Upper lobe of left lung (tissue), 6 donors: ENCODE results near the gene ERP44. TPM values are rescaled to one million over a fixed set of nuclear protein-coding genes. Genes with fewer than 3 reads are reported as not detected.

Source experiments
- ATAC-seq, 2 donors: fragments of 200-7000 bp; cut with Tn5 transposase; one replicate each; pipeline ENCODE4 v1.9.1; 2022; ENCODE audit warnings: mild to moderate bottlenecking in 2 of 2, moderate library complexity in 2 of 2; ENCODE audit not compliant: low FRiP score in 2 of 2
- DNase-seq, 2 donors: peaks; one replicate each; pipeline ENCODE4 v3.0.0-alpha.2; 2019 to 2020
- H3K27ac ChIP-seq, 4 donors: fragments of 200-600 bp; sonication (generic); one replicate each; pipeline ENCODE4 v1.5.1; 2016 to 2019
- H3K27me3 ChIP-seq, 4 donors: fragments of 200-600 bp; sonication (generic); one replicate each; pipeline ENCODE4 v1.5.1; 2017 to 2019
- H3K36me3 ChIP-seq, 4 donors: fragments of 200-600 bp; sonication (generic); one replicate each; pipeline ENCODE4 v1.5.1; 2016 to 2019
- H3K4me1 ChIP-seq, 4 donors: fragments of 200-600 bp; sonication (generic); one replicate each; pipeline ENCODE4 v1.5.1; 2018 to 2019
- H3K4me3 ChIP-seq, 4 donors: fragments of 200-600 bp; sonication (generic); one replicate each; pipeline ENCODE4 v1.5.1; 2017 to 2019; ENCODE audit warnings: mild to moderate bottlenecking in 2 of 4, moderate library complexity in 1 of 4
- H3K9me3 ChIP-seq, 4 donors: fragments of 200-600 bp; sonication (generic); one replicate each; pipeline ENCODE4 v1.5.1; 2018 to 2019
- EP300 ChIP-seq, 4 donors: sonication (generic); formaldehyde crosslinking; IDR thresholded peaks; one replicate each; pipeline ENCODE4 v1.5.1; 2017; ENCODE audit warnings: antibody characterized with exemption in 4 of 4, control low read depth in 2 of 4
- POLR2A ChIP-seq, 4 donors: fragments of 450-650 bp; IDR thresholded peaks; one replicate each; pipeline ENCODE4 v1.5.1; 2016 to 2017; ENCODE audit warnings: antibody characterized with exemption in 4 of 4, mild to moderate bottlenecking in 2 of 4
- POLR2AphosphoS5 ChIP-seq, 2 donors: sonication (generic); formaldehyde crosslinking; IDR thresholded peaks; one replicate each; pipeline ENCODE4 v1.5.1; 2017; ENCODE audit warnings: antibody characterized with exemption in 2 of 2
- WGBS, 2 donors: methylation state at CpG; one replicate each; pipeline ENCODE4 v1.1.5; 2017 to 2018; 5-methylcytosine and 5-hydroxymethylcytosine counted together
- total RNA-seq, 6 donors: library from RNA; depleted of rRNA in 4 of 6; stranded (reverse); fragments of >200 nt in 4 of 6; gene quantifications; one replicate each; pipeline versions ENCODE4 v1.1.0 to v1.2.1, GENCODE V29; 2016 to 2021
- TF ChIP-seq, protein P1 (sequence below), 6 experiments: fragments of 450-650 bp in 4 of 6; fragments of 200-600 bp in 2 of 6; sonication (generic) in 2 of 6; IDR thresholded peaks; one replicate each; pipeline ENCODE4 v1.5.1; 2016 to 2019; ENCODE audit warnings: antibody characterized with exemption in 6 of 6
- donor health status: DM: no; HTN: no; CAD: no; lungs with moderate emphysema.
- donor health status: DM: no; HTN: yes; CAD: no; lungs with severe emphysema.

ERP44 gene
- total RNA-seq, 6 donors from 2014 or later: 11.5 to 28.5 (median 20.4) TPM

DNA sequence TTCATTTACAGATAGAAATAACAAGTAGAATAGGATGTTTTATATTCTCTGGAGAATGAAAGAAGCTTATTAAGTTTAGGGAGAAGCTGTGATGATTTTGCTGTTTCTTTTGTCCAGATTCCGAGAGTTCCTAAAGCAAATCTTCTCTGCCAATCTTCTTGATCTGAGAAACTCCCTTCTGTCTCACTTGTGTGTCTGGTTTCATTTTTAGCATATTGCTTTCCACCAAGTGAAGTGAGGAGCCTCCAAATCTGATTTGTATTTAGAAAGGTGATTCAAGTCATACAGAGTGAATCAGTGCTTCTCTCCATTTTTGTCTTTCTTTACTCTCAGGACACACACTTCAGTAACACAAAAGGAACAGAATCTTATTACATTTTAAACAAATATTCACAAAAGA lies 144.0 kb downstream of the ERP44 start:
- Histone ChIP-seq H3K27me3 (no peaks in the 10 kb centered on the region), H3K36me3 (peaks cover 0 to 26% (median 3%) of the 10 kb centered on the region in 4 donors), H3K9me3 (no peaks in the 10 kb centered on the region), H3K4me1 (no peaks in the 10 kb centered on the region), H3K27ac (no peak overlapping the region), H3K4me3 (no peak overlapping the region)
- WGBS, 2 donors: 81 to 89% methylated on average over 1 of the region's 1 CpG
- ATAC-seq: no peak
- no peak for DNase-seq
- TF ChIP-seq, protein P1, sequence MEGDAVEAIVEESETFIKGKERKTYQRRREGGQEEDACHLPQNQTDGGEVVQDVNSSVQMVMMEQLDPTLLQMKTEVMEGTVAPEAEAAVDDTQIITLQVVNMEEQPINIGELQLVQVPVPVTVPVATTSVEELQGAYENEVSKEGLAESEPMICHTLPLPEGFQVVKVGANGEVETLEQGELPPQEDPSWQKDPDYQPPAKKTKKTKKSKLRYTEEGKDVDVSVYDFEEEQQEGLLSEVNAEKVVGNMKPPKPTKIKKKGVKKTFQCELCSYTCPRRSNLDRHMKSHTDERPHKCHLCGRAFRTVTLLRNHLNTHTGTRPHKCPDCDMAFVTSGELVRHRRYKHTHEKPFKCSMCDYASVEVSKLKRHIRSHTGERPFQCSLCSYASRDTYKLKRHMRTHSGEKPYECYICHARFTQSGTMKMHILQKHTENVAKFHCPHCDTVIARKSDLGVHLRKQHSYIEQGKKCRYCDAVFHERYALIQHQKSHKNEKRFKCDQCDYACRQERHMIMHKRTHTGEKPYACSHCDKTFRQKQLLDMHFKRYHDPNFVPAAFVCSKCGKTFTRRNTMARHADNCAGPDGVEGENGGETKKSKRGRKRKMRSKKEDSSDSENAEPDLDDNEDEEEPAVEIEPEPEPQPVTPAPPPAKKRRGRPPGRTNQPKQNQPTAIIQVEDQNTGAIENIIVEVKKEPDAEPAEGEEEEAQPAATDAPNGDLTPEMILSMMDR (IDR thresholded peaks at IDR 0.05): no peak
- TF ChIP-seq EP300 (IDR thresholded peaks at IDR 0.05) (no peak), POLR2AphosphoS5 (IDR thresholded peaks at IDR 0.05) (no peak), POLR2A (IDR thresholded peaks at IDR 0.05) (no peak)

DNA sequence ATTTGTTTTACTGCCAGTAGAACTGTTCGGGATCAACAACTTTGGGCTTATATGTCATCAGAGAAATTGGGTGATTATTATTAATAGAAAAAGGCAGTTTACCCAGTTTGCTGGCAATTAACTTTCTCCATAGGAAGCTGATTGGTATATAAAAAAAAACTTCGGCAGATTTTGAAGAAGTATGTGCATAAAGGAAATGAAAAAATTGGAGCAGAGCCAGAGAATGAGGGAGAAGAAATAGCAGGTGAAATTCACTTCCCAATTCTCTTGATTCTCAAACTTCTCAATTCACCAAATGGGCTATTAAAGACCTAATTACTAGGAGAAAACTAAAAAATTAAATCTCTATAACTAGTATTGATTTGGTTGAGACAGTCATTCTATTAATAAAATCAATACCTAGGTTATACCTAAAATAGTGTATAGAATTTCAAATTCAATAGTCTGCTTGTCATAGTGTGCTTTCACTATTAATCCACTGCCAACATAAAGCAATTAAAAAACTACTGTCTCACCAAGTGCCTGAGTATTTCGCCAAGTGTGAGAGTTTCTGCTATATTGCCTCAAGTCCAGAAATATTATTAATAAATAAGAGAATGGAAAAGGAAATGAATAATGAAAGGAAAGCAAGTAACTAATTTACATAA lies 144.8 kb downstream of the ERP44 start:
- Histone ChIP-seq H3K9me3 (no peaks in the 10 kb centered on the region), H3K27ac (no peak overlapping the region), H3K4me3 (no peak overlapping the region), H3K4me1 (no peaks in the 10 kb centered on the region), H3K27me3 (no peaks in the 10 kb centered on the region), H3K36me3 (peaks cover 0 to 22% (median 3%) of the 10 kb centered on the region in 4 donors)
- TF ChIP-seq POLR2A (IDR thresholded peaks at IDR 0.05) (no peak), POLR2AphosphoS5 (IDR thresholded peaks at IDR 0.05) (no peak), EP300 (IDR thresholded peaks at IDR 0.05) (no peak)
- TF ChIP-seq, protein P1 (IDR thresholded peaks at IDR 0.05): no peak
- ATAC-seq (no peak), DNase-seq (no peak)
- 68 to 70% methylated on average over 3 of the region's 3 CpGs for WGBS, 2 donors

DNA sequence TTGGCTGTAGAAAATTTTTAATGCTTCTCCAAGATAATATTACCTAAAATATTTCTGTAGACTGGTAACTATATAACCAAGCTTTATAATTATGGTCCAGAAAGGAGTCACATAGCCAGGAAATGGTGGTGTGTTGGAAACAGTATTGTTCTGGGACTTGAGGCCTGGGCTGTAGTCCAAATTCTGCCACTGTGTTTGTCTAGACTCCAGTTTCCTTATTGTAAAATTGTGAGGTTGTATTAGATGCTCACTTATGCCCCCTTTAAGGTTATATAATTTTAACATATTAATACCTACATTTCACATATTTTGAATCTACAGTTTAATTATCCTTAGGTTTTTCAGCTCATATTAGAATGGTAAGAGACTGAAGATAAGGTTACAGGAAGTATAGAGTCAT lies 149.9 kb downstream of the ERP44 start:
- H3K36me3 ChIP-seq: peaks cover 0 to 17% (median 4%) of the 10 kb centered on the region in 4 donors
- no peak overlapping the region for H3K27ac ChIP-seq
- TF ChIP-seq POLR2AphosphoS5 (IDR thresholded peaks at IDR 0.05): no peak
- TF ChIP-seq, protein P1 (IDR thresholded peaks at IDR 0.05): no peak
- TF ChIP-seq EP300 (IDR thresholded peaks at IDR 0.05): no peak
- no peak for TF ChIP-seq POLR2A (IDR thresholded peaks at IDR 0.05)
- ATAC-seq: no peak
- H3K9me3 ChIP-seq: no peaks in the 10 kb centered on the region
- H3K4me1 ChIP-seq: peaks cover 0 to 4% (median 0%) of the 10 kb centered on the region in 4 donors
- no peaks in the 10 kb centered on the region for H3K27me3 ChIP-seq
- H3K4me3 ChIP-seq: no peak overlapping the region
- DNase-seq: peak in 1 of 2 donors; percentile 26

DNA sequence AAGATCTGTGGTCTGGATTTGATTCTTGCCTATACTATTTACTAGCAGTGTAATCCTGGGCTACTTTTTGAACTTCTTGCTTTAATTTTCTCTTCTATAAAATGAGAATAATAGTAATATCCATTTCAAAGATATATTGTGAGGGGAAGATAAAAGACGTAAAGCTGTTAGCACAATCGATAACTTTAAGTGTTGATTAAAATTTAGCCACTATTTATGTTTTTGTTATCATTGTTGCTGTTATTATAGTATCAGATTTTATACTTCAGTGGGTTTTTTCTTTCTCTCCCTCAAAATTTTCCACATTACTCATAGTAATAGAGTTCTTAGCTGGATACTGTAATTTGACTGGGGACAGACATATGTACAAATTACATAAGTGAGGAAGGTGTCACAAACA lies 150.3 kb downstream of the ERP44 start:
- Histone ChIP-seq H3K4me3 (no peak overlapping the region), H3K27ac (no peak overlapping the region), H3K36me3 (peaks cover 0 to 17% (median 4%) of the 10 kb centered on the region in 4 donors), H3K27me3 (no peaks in the 10 kb centered on the region), H3K9me3 (no peaks in the 10 kb centered on the region), H3K4me1 (peaks cover 0 to 4% (median 0%) of the 10 kb centered on the region in 4 donors)
- ATAC-seq: no peak
- no peak for DNase-seq
- WGBS, 2 donors: 73 to 95% methylated on average over 2 of the region's 2 CpGs
- TF ChIP-seq POLR2AphosphoS5 (IDR thresholded peaks at IDR 0.05): no peak
- no peak for TF ChIP-seq POLR2A (IDR thresholded peaks at IDR 0.05)
- TF ChIP-seq EP300 (IDR thresholded peaks at IDR 0.05): no peak
- TF ChIP-seq, protein P1 (IDR thresholded peaks at IDR 0.05): no peak

DNA sequence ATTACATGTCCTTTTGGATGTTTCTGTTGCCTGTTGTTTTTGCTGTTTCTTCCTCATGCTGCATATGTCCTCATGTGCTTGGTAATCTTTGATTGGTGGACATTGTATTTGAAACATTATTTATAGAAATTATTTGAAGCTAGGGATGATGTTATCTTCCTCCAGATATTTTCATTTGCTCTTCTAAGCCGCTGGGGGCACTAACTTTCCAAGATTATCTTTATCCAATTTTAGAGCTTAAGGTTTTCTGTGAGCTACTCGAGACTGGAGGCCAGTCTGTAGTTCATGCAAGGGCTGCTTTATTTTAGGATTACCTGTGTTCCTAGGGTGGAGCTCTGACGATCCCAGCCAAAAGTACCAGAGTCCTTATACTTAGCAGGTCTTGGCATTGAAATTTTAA lies 151.4 kb downstream of the ERP44 start:
- H3K36me3 ChIP-seq: peaks cover 0 to 12% (median 4%) of the 10 kb centered on the region in 4 donors
- 80 to 87% methylated on average over 3 of the region's 3 CpGs for WGBS, 2 donors
- TF ChIP-seq EP300 (IDR thresholded peaks at IDR 0.05) (no peak), POLR2AphosphoS5 (IDR thresholded peaks at IDR 0.05) (no peak), POLR2A (IDR thresholded peaks at IDR 0.05) (no peak)
- TF ChIP-seq, protein P1 (IDR thresholded peaks at IDR 0.05): no peak
- ATAC-seq: no peak
- H3K27ac ChIP-seq: no peak overlapping the region
- H3K4me3 ChIP-seq: no peak overlapping the region
- peaks cover 0 to 4% (median 0%) of the 10 kb centered on the region in 4 donors for H3K4me1 ChIP-seq
- DNase-seq: no peak
- H3K27me3 ChIP-seq: no peaks in the 10 kb centered on the region
- no peaks in the 10 kb centered on the region for H3K9me3 ChIP-seq
